ENCODE measurements around the gene SPOCK1.

Gene SPOCK1

GRCh38 chr5:137291436-137291835 is 207.7 kb downstream of the SPOCK1 start:
- TF ChIP-seq, protein P1, sequence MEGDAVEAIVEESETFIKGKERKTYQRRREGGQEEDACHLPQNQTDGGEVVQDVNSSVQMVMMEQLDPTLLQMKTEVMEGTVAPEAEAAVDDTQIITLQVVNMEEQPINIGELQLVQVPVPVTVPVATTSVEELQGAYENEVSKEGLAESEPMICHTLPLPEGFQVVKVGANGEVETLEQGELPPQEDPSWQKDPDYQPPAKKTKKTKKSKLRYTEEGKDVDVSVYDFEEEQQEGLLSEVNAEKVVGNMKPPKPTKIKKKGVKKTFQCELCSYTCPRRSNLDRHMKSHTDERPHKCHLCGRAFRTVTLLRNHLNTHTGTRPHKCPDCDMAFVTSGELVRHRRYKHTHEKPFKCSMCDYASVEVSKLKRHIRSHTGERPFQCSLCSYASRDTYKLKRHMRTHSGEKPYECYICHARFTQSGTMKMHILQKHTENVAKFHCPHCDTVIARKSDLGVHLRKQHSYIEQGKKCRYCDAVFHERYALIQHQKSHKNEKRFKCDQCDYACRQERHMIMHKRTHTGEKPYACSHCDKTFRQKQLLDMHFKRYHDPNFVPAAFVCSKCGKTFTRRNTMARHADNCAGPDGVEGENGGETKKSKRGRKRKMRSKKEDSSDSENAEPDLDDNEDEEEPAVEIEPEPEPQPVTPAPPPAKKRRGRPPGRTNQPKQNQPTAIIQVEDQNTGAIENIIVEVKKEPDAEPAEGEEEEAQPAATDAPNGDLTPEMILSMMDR (IDR thresholded peaks at IDR 0.05; ENCODE audit: control insufficient read depth, extremely low read depth, insufficient read depth): no peak
- no peak for DNase-seq (ENCODE audit: low read depth)
- no peak overlapping the region for H3K4me3 ChIP-seq (ENCODE audit: low read depth, low read length)

DNA sequence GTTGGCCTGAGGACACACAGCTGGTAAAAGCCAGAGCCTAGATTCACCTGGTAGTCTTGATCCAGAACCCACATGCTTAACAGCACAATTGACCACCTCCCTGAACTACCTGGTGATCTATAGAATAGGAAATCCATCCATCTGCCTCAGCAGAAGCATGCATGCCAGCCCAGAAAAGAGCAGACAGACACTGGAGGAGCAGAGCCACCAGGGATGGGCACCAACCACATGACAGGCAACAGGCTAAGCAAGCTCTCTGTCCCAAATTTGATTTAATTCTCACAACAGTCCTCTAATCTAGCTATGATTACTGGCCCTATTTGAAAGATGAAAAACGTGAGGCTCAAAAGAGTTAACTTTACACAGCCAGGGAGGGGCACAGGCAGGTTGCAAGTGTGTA is 208.1 kb downstream of the SPOCK1 start:
- H3K4me3 ChIP-seq (ENCODE audit: low read depth, low read length): no peak overlapping the region
- DNase-seq (ENCODE audit: low read depth): no peak
- TF ChIP-seq, protein P1 (IDR thresholded peaks at IDR 0.05; ENCODE audit: control insufficient read depth, extremely low read depth, insufficient read depth): no peak

DNA sequence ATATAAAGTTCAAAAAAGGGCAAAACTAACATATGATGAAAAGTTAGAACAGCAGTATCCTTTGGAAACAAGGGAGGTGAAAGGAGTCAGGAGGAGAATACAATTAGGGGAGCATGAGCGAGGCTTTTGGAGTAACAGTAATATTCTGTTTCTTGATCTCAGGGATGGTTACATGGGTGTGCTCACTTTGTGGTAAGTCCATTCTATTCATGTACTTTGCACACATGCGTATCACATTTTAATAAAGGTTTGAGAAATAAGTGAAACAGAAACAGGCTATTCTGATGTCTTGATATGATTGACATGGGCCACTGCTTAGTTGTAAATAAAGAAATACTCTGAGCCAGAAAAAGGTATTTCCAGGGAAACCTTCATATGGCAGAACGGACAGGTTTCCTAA is 208.8 kb downstream of the SPOCK1 start:
- H3K4me3 ChIP-seq (ENCODE audit: low read depth, low read length): no peak overlapping the region
- TF ChIP-seq, protein P1 (IDR thresholded peaks at IDR 0.05; ENCODE audit: control insufficient read depth, extremely low read depth, insufficient read depth): no peak
- no peak for DNase-seq (ENCODE audit: low read depth)

- DNase-seq (ENCODE audit: low read depth): no peak
- TF ChIP-seq, protein P1 (IDR thresholded peaks at IDR 0.05; ENCODE audit: control insufficient read depth, extremely low read depth, insufficient read depth): no peak
- no peak overlapping the region for H3K4me3 ChIP-seq (ENCODE audit: low read depth, low read length)
These were observed 209.3 kb downstream of the SPOCK1 start for GRCh38 chr5:137289856-137290255.

- no peak for DNase-seq (ENCODE audit: low read depth)
- TF ChIP-seq, protein P1 (IDR thresholded peaks at IDR 0.05; ENCODE audit: control insufficient read depth, extremely low read depth, insufficient read depth): no peak
- H3K4me3 ChIP-seq (ENCODE audit: low read depth, low read length): no peak overlapping the region
These were observed 211.6 kb downstream of the SPOCK1 start for GRCh38 chr5:137287569-137287968.

GRCh38 chr5:137286025-137286610 is 213.0 kb downstream of the SPOCK1 start:
- TF ChIP-seq, protein P1 (IDR thresholded peaks at IDR 0.05; ENCODE audit: control insufficient read depth, extremely low read depth, insufficient read depth): no peak
- H3K4me3 ChIP-seq (ENCODE audit: low read depth, low read length): no peak overlapping the region
- DNase-seq (ENCODE audit: low read depth): no peak

DNA sequence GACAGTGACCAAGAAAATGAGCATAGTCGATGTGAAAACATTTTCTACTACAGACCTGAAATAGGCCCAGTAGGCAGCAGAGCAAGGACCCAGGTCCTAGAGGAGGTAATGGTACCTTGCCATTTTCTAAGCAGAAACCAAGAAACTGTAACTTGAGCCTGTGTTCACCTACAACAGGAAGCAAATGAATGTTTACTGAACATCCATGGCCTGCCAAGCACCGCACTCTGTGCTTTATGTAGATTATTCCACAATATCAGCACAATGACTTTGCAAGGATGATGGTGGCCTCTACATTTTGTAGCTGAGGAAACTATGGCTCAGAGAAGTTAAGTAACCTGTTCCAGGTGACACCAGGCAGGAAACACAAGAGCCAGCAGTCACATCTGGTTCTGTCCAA is 215.3 kb downstream of the SPOCK1 start:
- TF ChIP-seq, protein P1 (IDR thresholded peaks at IDR 0.05; ENCODE audit: control insufficient read depth, extremely low read depth, insufficient read depth): no peak
- no peak overlapping the region for H3K4me3 ChIP-seq (ENCODE audit: low read depth, low read length)
- DNase-seq (ENCODE audit: low read depth): peak; percentile 61
